ENCODE measurements around the gene ZNF775.

The ZNF775 gene

GRCh38 chr7:150368096-150368883 lies 10.8 kb upstream of the ZNF775 start, which contains the start of gene REPIN1:
REPIN1 (plus strand) TSS chr7:150368822; CDS start chr7:150369712, 890 bp downstream.
- TF ChIP-seq, protein P1, sequence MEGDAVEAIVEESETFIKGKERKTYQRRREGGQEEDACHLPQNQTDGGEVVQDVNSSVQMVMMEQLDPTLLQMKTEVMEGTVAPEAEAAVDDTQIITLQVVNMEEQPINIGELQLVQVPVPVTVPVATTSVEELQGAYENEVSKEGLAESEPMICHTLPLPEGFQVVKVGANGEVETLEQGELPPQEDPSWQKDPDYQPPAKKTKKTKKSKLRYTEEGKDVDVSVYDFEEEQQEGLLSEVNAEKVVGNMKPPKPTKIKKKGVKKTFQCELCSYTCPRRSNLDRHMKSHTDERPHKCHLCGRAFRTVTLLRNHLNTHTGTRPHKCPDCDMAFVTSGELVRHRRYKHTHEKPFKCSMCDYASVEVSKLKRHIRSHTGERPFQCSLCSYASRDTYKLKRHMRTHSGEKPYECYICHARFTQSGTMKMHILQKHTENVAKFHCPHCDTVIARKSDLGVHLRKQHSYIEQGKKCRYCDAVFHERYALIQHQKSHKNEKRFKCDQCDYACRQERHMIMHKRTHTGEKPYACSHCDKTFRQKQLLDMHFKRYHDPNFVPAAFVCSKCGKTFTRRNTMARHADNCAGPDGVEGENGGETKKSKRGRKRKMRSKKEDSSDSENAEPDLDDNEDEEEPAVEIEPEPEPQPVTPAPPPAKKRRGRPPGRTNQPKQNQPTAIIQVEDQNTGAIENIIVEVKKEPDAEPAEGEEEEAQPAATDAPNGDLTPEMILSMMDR (IDR thresholded peaks at IDR 0.05; ENCODE audit: control insufficient read depth, extremely low read depth, insufficient read depth) = no peak
- DNase-seq (ENCODE audit: low read depth) = no peak

DNA sequence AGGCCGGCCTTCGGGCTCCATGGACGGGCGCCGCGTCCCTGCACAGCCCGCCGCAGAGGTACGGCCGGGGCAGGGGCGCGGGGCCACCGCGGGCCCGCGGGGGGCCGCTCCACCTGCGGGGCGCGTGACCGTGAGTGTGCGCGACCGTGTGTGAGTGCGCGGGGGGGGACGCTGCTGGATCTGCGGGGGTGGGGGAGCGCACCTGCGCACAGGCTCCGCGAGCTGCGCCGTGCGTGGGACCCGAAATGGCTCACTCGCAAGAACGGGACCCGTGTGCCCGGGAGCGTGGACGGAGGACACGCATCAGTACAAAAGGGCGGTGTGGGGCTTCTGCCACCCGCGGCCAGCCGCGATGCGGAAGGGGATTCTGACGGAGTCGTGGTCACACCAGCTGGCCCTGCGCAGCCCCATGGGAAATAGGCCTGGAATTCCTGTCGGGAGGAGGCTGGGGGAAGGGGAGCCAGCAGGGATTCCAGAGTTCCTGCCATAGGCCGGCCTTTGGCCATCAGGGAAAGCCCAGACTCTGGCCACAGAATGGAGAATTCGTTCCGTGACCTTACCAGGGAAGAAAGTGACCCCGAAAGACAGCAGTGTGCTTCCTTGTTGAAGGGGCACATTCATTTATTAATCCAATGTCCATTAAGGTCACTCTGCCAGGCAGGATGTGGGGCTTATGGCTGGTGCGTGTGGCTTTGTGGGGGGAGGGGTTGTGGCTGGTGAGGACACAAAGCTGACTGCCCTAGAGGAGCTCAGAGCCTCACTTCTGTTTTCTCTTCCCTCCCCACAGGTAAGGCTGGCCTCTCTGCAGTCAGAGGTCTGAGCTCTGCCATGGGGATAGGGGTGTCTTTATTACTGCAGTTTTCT lies 10.0 kb upstream of the ZNF775 start:
- DNase-seq (ENCODE audit: low read depth) = no peak
- H3K4me3 ChIP-seq (ENCODE audit: low read depth, low read length) = peak overlapping the region; percentile 80
- TF ChIP-seq, protein P1 (IDR thresholded peaks at IDR 0.05; ENCODE audit: control insufficient read depth, extremely low read depth, insufficient read depth) = no peak

More at GRCh38 chr7:150368096-150368883, 10.8 kb upstream of the ZNF775 start, which contains the start of gene REPIN1:
- H3K4me3 ChIP-seq (ENCODE audit: low read depth, low read length) = peak within 1 kb of the TSS; percentile 80

DNA sequence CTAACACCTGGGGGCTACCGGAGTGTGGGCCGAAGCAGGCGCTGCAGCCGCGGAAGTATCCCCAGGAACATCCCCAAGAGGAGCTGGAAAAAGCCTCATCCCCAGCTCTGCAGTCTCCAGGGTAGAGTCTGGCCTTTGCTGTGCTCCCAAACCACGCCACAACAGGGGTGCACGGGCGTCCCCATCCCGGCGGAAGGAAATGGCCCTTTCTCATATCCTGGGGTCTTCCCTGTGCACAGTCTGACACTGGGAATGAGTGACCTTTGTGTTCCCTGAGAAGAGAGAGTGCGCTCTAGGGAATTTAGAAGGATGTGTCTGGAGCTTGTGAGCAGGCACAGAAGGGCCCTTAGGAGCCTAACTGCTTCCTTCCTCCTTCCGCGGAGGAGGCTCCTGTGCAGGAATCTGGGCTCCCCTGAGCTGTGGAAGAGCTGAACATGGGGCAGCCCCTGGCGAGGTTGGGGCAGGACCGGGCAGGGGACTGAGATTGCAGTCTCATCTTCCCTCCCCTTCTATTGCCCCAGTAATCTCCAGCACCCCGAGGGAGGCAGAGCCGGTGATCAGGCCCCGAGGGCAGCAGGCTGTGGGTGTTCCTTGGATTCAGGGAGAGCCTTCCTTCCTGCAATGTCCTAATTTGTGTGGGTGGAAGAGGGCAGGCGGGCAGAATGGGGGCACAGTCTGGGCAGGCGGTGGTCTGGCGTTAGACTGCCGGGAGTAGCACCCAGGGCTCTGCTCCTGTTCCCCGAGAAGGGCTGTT lies 9.2 kb upstream of the ZNF775 start:
- TF ChIP-seq, protein P1 (IDR thresholded peaks at IDR 0.05; ENCODE audit: control insufficient read depth, extremely low read depth, insufficient read depth) = no peak
- H3K4me3 ChIP-seq (ENCODE audit: low read depth, low read length) = peak overlapping the region; percentile 80
- DNase-seq (ENCODE audit: low read depth) = no peak

DNA sequence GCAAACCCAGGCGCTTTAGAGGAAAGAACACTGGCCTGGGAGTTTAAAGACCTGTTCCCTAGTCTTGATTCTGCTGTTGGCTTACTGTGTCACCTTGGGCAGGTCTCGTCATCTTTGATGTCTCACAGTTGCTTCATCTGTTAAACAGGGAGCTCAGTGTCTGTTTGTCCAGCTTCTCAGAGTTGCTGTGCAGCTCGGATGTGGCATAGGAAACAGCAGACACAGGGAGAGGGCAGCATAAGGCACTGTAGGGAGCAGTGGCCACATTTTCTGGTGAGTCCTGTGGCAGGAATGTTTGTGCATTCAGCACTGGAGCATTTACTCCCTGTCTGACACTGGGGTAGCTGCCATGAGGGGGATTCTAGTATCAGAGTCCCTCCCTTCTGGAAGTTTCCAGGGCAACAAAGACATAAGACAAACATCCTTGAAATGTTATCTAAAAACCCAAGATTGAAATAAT lies 8.5 kb upstream of the ZNF775 start:
- H3K4me3 ChIP-seq (ENCODE audit: low read depth, low read length) = peak overlapping the region; percentile 80
- DNase-seq (ENCODE audit: low read depth) = no peak

GRCh38 chr7:150371131-150371995 lies 7.8 kb upstream of the ZNF775 start:
- no peak overlapping the region for H3K4me3 ChIP-seq (ENCODE audit: low read depth, low read length)

More for the DNA sequence above, 8.5 kb upstream of the ZNF775 start:
- TF ChIP-seq, protein P1 (IDR thresholded peaks at IDR 0.05; ENCODE audit: control insufficient read depth, extremely low read depth, insufficient read depth) = no peak

More at GRCh38 chr7:150371131-150371995, 7.8 kb upstream of the ZNF775 start:
- no peak for DNase-seq (ENCODE audit: low read depth)
- TF ChIP-seq, protein P1 (IDR thresholded peaks at IDR 0.05; ENCODE audit: control insufficient read depth, extremely low read depth, insufficient read depth) = no peak
